Body of pancreas (tissue), 4 donors: ENCODE data around the gene BCAM.

Experiments used
- CTCF ChIP-seq, 7 experiments: fragments of 450-650 bp in 4 of 7; fragments of 200-600 bp in 3 of 7; sonication (generic) in 3 of 7; IDR thresholded peaks; one replicate each; pipeline ENCODE4 v1.5.1; 2016 to 2019; ENCODE audit warnings: antibody characterized with exemption in 7 of 7
- POLR2A ChIP-seq, 3 donors: fragments of 450-650 bp; IDR thresholded peaks; one replicate each; pipeline ENCODE4 v1.6.1; 2016; ENCODE audit warnings: antibody characterized with exemption in 3 of 3, mild to moderate bottlenecking in 2 of 3

- TF ChIP-seq POLR2A (IDR thresholded peaks at IDR 0.05) (no peak), CTCF (IDR thresholded peaks at IDR 0.05) (no peak)
These were observed 23.6 kb upstream of the BCAM start for GRCh38 chr19:44785271-44785670.
